GM21360 (cell line): ENCODE results near the gene NEO1.
A peak's percentile ranks its signal among the peaks of the same experiment; 100 is the strongest.

Source experiments
- ATAC-seq: cut with Tn5 transposase; IDR thresholded peaks from one replicate; pipeline ENCODE4 v1.9.1; 2021; ENCODE audit warnings: mild to moderate bottlenecking, moderate library complexity; ENCODE audit not compliant: unreplicated experiment

NEO1 gene

GRCh38 chr15:73028031-73028430, 24.2 kb upstream of the NEO1 start:
- ATAC-seq: no peak

GRCh38 chr15:73028831-73029451, 23.3 kb upstream of the NEO1 start:
- ATAC-seq: no peak

- ATAC-seq: no peak
These were observed 22.1 kb upstream of the NEO1 start for GRCh38 chr15:73030122-73030679.

- ATAC-seq: no peak
These were observed 20.6 kb upstream of the NEO1 start for GRCh38 chr15:73031648-73032047.

GRCh38 chr15:73033611-73034010, 18.7 kb upstream of the NEO1 start:
- no peak for ATAC-seq

- no peak for ATAC-seq
These were observed 18.0 kb upstream of the NEO1 start for GRCh38 chr15:73034221-73034620.

GRCh38 chr15:73035221-73035620, 17.0 kb upstream of the NEO1 start:
- no peak for ATAC-seq

GRCh38 chr15:73038220-73038619, 14.0 kb upstream of the NEO1 start:
- ATAC-seq: no peak

GRCh38 chr15:73046073-73046472, 6.2 kb upstream of the NEO1 start:
- ATAC-seq: no peak

- no peak for ATAC-seq
These were observed 4.4 kb upstream of the NEO1 start for GRCh38 chr15:73047882-73048281.

- ATAC-seq: no peak
These were observed 3.5 kb upstream of the NEO1 start for GRCh38 chr15:73048624-73049295.

- no peak for ATAC-seq
These were observed 2.6 kb upstream of the NEO1 start for GRCh38 chr15:73049564-73050215.

- no peak for ATAC-seq
These were observed 1.5 kb upstream of the NEO1 start for GRCh38 chr15:73050561-73051295.

- ATAC-seq: no peak
These were observed 864 bp upstream of the NEO1 start for GRCh38 chr15:73051391-73051806.

- ATAC-seq: peak; percentile 43
These were observed 562 bp downstream of the NEO1 start for GRCh38 chr15:73052653-73053397.

GRCh38 chr15:73053398-73053723, 1.1 kb downstream of the NEO1 start:
- no peak for ATAC-seq

- ATAC-seq: no peak
These were observed 2.2 kb downstream of the NEO1 start for GRCh38 chr15:73054417-73054953.

- ATAC-seq: no peak
These were observed 4.2 kb downstream of the NEO1 start for GRCh38 chr15:73056460-73056859.

GRCh38 chr15:73058437-73058836, 6.2 kb downstream of the NEO1 start:
- ATAC-seq: no peak

GRCh38 chr15:73065114-73065513, 12.9 kb downstream of the NEO1 start:
- ATAC-seq: no peak
